HG02943 (cell line): ENCODE results near the gene CHAC2.
"Not testable (repeated sequence)": the region's sequence is repeated elsewhere in the genome, so short reads cannot be mapped to it uniquely, and the experiment has no call there.

Experiments used
- ATAC-seq: cut with Tn5 transposase; IDR thresholded peaks from one replicate; pipeline ENCODE4 v1.9.1; 2021; ENCODE audit warnings: mild to moderate bottlenecking, low read depth, moderate library complexity; ENCODE audit not compliant: unreplicated experiment

CHAC2 gene

DNA sequence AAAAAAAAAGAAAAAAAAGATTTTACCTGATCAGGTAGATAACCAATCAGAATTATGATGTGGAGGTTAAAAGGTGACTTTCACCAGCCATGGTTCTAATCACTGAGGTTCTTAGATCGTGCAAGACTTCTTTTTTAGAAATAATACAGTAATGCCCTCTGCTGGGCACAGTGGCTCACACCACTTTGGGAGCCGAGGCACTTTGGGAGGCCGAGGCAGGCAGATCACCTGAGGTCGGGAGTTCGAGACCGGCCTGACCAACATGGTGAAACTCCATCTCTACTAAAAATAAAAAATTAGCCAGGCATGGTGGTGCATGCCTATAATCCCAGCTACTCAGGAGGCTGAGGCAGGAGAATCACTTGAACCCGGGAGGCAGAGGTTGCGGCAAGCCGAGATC is 56.0 kb downstream of the CHAC2 start:
- ATAC-seq, result not testable (repeated sequence)
